Cardiac muscle cell (in vitro differentiated cells and primary cell): ENCODE data around the gene TNS2. TPM values are rescaled to one million over a fixed set of nuclear protein-coding genes. Genes with fewer than 3 reads are reported as not detected.

Experiments used
- DNase-seq, 2 donors: peaks; one replicate each; pipeline versions ENCODE4 v3.0.0 to v3.0.0-alpha.2; 2010 to 2017; ENCODE audit warnings: low read depth in 1 of 2, low spot score in 1 of 2
- H3K27ac ChIP-seq: fragments of 200-600 bp; sonication (generic); 2 replicates; pipeline ENCODE4 v1.5.1; 2016
- H3K27me3 ChIP-seq: fragments of 200-600 bp; sonication (generic); 2 replicates; pipeline ENCODE4 v1.6.0; 2016; ENCODE audit warnings: control low read depth
- H3K36me3 ChIP-seq: fragments of 200-600 bp; sonication (generic); 2 replicates; pipeline ENCODE4 v1.5.1; 2016; ENCODE audit warnings: control low read depth
- H3K4me1 ChIP-seq: fragments of 200-600 bp; sonication (generic); 2 replicates; pipeline ENCODE4 v1.8.1; 2017; ENCODE audit warnings: low read depth, mild to moderate bottlenecking, mixed run types
- H3K4me3 ChIP-seq: fragments of 200-600 bp; sonication (generic); 2 replicates; pipeline ENCODE4 v1.5.1; 2016; ENCODE audit warnings: mild to moderate bottlenecking
- H3K9me3 ChIP-seq: fragments of 200-600 bp; sonication (generic); 2 replicates; pipeline ENCODE4 v1.5.1; 2017; ENCODE audit warnings: low read depth, mild to moderate bottlenecking, control low read depth
- CTCF ChIP-seq: IDR thresholded peaks from 2 replicates; pipeline ENCODE4 v1.5.1; 2012; ENCODE audit warnings: low read depth, mild to moderate bottlenecking, low read length
- polyA plus RNA-seq: library from polyadenylated mRNA; unstranded; fragments of >200 nt; fragmentation: Nextera tagmentation; extraction: Ambion mirVana; gene quantifications from 2 replicates; pipeline ENCODE4 v1.2.1, GENCODE V29; 2016
- total RNA-seq: library from RNA; depleted of rRNA; stranded (reverse); fragments of >200 nt; gene quantifications from 2 replicates; pipeline ENCODE4 v1.2.3, GENCODE V29; 2016

TNS2 gene
- total and polyA plus RNA-seq, 2 experiments from 2014 or later: 4.5 to 5.1 TPM

DNA sequence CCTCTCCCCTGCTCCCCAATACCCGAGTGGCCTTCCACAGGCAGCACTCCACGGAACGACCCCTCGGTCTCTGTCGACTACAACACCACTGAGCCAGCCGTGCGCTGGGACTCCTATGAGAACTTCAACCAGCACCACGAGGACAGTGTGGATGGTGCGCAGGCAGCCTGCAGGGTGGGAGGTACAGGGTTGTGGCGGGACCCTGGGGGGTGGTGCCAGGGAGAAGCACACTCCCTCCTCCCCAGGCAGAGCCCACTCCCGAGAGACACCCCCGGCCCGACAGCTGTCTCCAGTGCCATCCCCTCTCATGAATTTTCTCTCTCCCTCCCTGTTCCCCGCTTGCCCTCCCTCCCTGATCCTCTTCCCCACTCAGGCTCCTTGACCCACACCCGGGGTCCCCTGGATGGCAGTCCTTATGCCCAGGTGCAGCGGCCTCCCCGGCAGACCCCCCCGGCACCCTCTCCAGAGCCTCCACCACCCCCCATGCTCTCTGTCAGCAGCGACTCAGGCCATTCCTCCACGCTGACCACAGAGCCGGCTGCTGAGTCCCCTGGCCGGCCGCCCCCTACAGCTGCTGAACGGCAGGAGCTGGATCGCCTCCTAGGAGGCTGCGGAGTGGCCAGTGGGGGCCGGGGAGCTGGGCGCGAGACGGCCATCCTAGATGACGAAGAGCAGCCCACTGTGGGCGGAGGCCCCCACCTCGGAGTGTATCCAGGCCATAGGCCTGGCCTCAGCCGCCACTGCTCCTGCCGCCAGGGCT, 9.0 kb downstream of the TNS2 start:
- H3K4me3 ChIP-seq: no peak overlapping the region
- H3K27me3 ChIP-seq: no peaks in the 10 kb centered on the region
- H3K4me1 ChIP-seq: peaks cover 16% of the 10 kb centered on the region
- no peaks in the 10 kb centered on the region for H3K36me3 ChIP-seq
- TF ChIP-seq CTCF: no peak
- DNase-seq: peak in 1 of 2 donors; percentile 3
- H3K9me3 ChIP-seq: no peaks in the 10 kb centered on the region
- no peak overlapping the region for H3K27ac ChIP-seq

DNA sequence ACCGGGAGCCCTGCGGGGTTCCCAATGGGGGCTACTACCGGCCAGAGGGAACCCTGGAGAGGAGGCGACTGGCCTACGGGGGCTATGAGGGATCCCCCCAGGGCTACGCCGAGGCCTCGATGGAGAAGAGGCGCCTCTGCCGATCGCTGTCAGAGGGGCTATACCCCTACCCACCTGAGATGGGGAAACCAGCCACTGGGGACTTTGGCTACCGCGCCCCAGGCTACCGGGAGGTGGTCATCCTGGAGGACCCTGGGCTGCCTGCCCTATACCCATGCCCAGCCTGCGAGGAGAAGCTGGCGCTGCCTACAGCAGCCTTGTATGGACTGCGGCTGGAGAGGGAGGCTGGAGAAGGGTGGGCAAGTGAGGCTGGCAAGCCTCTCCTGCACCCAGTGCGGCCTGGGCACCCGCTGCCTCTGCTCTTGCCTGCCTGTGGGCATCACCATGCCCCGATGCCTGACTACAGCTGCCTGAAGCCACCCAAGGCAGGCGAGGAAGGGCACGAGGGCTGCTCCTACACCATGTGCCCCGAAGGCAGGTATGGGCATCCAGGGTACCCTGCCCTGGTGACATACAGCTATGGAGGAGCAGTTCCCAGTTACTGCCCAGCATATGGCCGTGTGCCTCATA, 9.7 kb downstream of the TNS2 start:
- no peaks in the 10 kb centered on the region for H3K27me3 ChIP-seq
- no peak overlapping the region for H3K27ac ChIP-seq
- H3K9me3 ChIP-seq: no peaks in the 10 kb centered on the region
- peaks cover 15% of the 10 kb centered on the region for H3K4me1 ChIP-seq
- no peak overlapping the region for H3K4me3 ChIP-seq
- TF ChIP-seq CTCF: no peak
- DNase-seq: no peak
- no peaks in the 10 kb centered on the region for H3K36me3 ChIP-seq

DNA sequence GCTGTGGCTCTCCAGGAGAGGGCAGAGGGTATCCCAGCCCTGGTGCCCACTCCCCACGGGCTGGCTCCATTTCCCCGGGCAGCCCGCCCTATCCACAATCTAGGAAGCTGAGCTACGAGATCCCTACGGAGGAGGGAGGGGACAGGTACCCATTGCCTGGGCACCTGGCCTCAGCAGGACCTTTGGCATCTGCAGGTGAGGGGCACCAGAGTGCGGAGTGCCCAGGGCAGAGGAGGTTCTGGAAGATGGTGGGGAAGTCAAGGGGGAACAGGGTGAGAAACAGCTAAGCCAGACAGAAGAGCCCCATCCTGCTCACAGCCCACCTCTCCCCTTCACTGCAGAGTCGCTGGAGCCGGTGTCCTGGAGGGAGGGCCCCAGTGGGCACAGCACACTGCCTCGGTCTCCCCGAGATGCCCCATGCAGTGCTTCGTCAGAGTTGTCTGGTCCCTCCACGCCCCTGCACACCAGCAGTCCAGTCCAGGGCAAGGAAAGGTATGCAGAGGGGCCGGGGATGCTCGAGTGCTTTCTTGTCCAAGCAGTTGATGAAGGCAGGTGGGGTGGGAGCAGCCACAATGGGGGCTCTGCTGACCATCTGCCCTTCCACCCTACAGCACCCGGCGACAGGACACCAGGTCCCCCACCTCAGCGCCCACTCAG, 10.3 kb downstream of the TNS2 start:
- DNase-seq: no peak
- TF ChIP-seq CTCF: no peak
- H3K36me3 ChIP-seq: no peaks in the 10 kb centered on the region
- no peak overlapping the region for H3K27ac ChIP-seq
- no peak overlapping the region for H3K4me3 ChIP-seq
- no peaks in the 10 kb centered on the region for H3K9me3 ChIP-seq
- peaks cover 13% of the 10 kb centered on the region for H3K4me1 ChIP-seq
- no peaks in the 10 kb centered on the region for H3K27me3 ChIP-seq

GRCh38 chr12:53060721-53061276, 10.9 kb downstream of the TNS2 start:
- Histone ChIP-seq H3K4me1 (peaks cover 13% of the 10 kb centered on the region), H3K27ac (no peak overlapping the region), H3K9me3 (no peaks in the 10 kb centered on the region), H3K27me3 (no peaks in the 10 kb centered on the region), H3K36me3 (no peaks in the 10 kb centered on the region), H3K4me3 (no peak overlapping the region)
- peak in 1 of 2 donors; percentile 2 for DNase-seq
- TF ChIP-seq CTCF: no peak

DNA sequence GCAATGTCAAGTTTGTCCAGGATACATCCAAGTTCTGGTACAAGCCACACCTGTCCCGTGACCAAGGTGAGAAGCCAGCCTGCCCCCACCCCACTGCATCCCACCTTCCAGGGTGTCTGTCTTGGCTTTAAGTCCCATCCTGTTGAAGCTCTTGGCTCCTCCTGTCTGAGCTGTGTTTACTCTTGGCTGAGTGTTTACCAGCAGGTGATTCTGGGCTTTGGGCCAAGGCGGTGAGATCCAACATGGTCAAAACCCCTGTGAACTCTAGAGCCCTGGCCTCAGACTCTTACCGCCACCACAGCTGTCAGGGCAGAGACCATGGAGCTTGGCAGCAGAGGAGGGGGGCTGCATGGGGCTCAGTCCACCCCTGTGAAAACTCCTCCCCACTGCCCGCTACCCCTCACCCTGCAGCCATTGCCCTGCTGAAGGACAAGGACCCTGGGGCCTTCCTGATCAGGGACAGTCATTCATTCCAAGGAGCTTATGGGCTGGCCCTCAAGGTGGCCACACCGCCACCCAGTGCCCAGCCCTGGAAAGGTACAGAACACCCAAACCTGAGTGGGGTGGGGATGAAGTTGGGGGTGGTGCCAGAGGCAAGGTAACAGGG, 11.6 kb downstream of the TNS2 start:
- peak; percentile 22 for TF ChIP-seq CTCF
- DNase-seq: peak in 1 of 2 donors; percentile 9
- H3K27me3 ChIP-seq: no peaks in the 10 kb centered on the region
- no peaks in the 10 kb centered on the region for H3K36me3 ChIP-seq
- no peak overlapping the region for H3K4me3 ChIP-seq
- H3K9me3 ChIP-seq: no peaks in the 10 kb centered on the region
- peaks cover 13% of the 10 kb centered on the region for H3K4me1 ChIP-seq
- no peak overlapping the region for H3K27ac ChIP-seq
